H54 (cell line): Measurements from ENCODE around the gene VAV2.
A peak's percentile ranks its signal among the peaks of the same experiment; 100 is the strongest.

Experiments used
- DNase-seq: peaks from one replicate; pipeline ENCODE4 v3.0.0; 2011; ENCODE audit warnings: low spot score, mixed read lengths; ENCODE audit not compliant: insufficient read length
- FAIRE-seq: peaks from 3 replicates; lab custom pipeline; 2011; peaks lifted over from hg19 to GRCh38; lab: Jason Lieb, UNC
- POLR2A ChIP-seq: IDR thresholded peaks from 2 replicates; pipeline ENCODE4 v1.6.1; 2011; ENCODE audit warnings: low read depth, mild to moderate bottlenecking, low read length

Gene VAV2

GRCh38 chr9:133946840-133947486, 45.2 kb downstream of the VAV2 start:
- FAIRE-seq (no peak), DNase-seq (no peak)
- no peak for TF ChIP-seq POLR2A

- DNase-seq: no peak
- no peak for FAIRE-seq
- TF ChIP-seq POLR2A: no peak
Observed at GRCh38 chr9:133945977-133946753, 46.0 kb downstream of the VAV2 start.

GRCh38 chr9:133945314-133945975, 46.7 kb downstream of the VAV2 start:
- TF ChIP-seq POLR2A: no peak
- FAIRE-seq (no peak), DNase-seq (no peak)

DNA sequence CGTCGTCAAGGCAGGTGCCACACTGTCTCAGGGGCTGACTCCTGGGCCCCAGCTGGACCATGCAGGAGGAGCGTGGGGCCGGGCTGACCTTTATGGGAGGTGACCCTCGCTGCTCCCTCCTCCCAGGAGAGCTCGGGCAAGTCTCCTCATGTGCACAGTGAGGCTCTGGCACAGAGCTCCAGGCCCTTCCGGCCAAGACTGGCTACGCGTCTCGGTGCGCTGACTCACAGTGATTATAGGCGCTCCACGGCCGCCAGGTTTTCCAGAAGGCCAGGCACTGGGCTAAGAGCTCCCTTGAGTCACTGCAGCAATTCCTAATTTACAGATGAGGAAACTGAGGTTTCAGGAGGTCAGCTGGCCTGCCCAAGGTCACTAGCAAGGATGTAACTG, 47.4 kb downstream of the VAV2 start:
- DNase-seq (peak; percentile 87), FAIRE-seq (no peak)
- no peak for TF ChIP-seq POLR2A

DNA sequence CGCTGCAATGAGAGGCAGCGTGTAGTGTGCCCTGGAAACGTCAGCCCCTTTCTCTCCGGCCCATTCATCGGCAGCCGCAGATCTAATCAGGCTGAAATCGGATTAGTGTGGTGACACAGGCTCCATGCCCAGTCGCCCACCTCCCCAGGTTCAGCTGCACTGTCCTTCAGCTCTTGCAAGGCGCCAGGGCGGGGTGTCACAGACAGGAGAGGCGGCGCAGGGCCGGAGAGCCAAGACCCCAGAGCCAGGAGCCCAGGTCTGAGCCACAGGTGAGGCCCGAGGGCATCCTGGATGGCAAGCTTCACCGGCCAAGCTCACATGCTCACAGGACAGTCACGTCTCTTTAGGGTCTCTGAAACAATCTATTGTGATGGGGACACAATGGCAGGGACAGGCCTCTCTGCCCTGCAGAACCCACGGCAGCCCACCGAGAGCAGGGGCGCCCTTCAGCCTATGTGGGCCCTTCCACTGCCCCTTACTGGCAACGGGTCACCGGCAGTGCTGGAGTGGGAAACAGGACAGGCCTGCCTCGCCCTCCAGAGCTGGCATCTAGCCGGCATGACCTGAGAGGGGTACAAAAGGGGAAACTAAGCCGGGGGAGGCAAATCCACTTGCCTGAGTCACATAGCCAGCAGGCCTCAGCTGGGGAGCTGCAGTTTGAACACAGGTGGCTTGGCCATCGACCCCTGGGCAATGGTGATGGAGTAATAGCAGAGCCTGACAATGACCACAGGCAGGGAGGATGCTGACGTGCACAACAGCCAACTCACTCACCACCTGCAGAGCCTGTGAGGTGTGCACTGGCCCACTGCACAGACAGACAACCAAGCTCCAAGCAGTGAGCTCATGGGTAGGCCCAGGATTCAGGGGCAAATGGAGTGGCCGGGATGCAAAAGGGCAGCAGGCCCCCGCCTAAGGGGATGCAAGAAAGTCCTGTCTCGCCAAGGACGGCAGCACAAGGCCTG, 48.1 kb downstream of the VAV2 start:
- FAIRE-seq: peak; percentile 38
- no peak for TF ChIP-seq POLR2A

GRCh38 chr9:133943036-133943780, 48.9 kb downstream of the VAV2 start:
- no peak for TF ChIP-seq POLR2A
- no peak for FAIRE-seq
- no peak for DNase-seq

More for the DNA sequence above, 48.1 kb downstream of the VAV2 start:
- peak; percentile 60 for DNase-seq

- FAIRE-seq: no peak
Observed at GRCh38 chr9:133942206-133942975, 49.7 kb downstream of the VAV2 start.

GRCh38 chr9:133939845-133940244, 52.3 kb downstream of the VAV2 start:
- DNase-seq: no peak
- no peak for TF ChIP-seq POLR2A
- FAIRE-seq: no peak

More at GRCh38 chr9:133942206-133942975, 49.7 kb downstream of the VAV2 start:
- no peak for DNase-seq
- TF ChIP-seq POLR2A: no peak

DNA sequence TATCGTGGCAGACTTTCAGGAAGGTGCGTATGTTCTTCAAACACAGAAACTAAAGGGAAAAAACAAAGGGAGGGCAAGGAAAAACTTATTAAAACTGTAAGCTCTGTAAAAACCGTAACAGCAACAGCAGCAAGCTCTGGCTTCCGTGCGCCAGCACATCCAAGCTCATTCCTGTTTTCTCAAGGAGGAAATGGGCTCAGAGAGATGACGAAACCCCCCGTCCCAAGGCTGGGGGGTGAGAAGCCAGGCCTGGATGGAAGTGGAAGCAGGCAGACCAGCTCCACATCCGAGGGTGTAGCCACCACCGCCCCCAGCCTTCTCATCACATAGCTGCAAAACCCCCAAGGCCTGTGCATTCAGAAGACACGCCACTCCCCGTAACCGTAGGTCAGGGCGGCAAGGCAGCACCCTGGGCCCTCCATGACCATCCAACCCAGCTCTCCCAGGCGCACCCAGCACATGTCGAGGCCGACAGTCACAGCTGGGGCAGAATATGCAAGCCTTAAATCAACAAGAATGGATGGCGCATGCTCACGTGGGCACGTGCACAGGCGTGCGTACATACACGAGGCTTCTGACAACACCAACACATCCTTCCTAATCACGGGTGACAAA, 52.8 kb downstream of the VAV2 start:
- DNase-seq: no peak
- TF ChIP-seq POLR2A: no peak
- FAIRE-seq: no peak

DNA sequence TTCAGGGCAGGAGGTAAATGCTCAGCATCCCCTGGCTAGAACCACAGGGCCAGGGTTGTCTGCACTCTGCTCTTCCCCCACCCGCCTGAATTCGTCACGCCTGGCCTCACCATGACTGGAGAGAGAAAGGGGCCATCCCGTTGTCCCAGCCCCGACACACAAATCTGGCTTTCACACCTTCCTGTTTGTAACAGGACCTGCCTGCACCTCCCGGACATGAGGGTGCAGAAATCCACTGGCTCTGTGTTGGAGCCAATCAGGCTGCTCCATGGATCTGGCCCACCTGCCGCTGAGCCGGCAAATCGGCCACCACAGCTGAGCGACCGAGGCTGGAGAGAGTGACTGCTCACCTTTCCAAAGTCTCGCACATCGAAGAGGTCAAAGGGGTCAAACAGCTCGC, 53.4 kb downstream of the VAV2 start:
- no peak for FAIRE-seq
- TF ChIP-seq POLR2A: no peak
- no peak for DNase-seq

DNA sequence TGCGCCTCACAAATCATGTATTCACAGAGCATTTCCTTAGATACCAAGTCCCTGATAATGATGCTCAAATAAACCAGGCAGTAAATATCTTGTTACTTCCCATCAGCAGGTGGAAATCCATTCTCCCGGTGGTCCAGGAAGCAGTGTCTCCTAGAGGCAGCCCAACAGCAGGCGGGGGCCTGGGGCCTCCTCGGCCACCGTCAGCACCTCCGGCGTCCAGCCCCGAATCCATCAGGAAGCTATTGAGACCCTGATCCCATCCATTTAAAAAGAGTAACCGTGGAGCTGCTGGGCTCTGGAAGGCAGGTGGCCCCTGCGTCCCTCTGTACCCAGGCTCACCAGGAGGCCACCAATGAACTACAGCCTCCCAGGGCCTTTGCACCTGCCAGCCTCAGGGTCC, 54.0 kb downstream of the VAV2 start:
- no peak for TF ChIP-seq POLR2A
- DNase-seq (no peak), FAIRE-seq (no peak)
